ENCODE measurements around the gene MEN1. TPM values are rescaled to one million over a fixed set of nuclear protein-coding genes. Genes with fewer than 3 reads are reported as not detected.
A peak's percentile ranks its signal among the peaks of the same experiment; 100 is the strongest.

Gene MEN1
- total and polyA plus RNA-seq, 8 donors = 8.7 to 25.3 (median 13.5) TPM

DNA sequence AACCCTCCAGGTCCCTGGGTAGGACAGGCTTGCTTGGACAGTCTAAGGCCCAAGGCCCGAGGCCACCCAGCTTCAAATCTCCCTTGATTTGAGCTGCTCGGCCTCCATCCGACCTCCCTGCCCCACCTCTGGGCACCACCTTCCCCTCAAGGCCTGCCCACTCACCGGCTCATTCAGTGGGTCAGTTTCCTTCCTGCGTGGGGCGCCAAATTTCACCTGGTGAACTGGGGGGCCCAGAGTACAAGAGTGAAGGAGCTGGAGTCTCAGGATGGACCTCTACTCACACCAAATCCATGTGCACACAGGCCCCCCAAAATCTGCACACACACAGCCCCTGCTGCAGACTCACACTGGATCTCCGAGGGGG is 11.1 kb downstream of the MEN1 start:
- DNase-seq (peak in 2 of 6 donors; percentile 12 to 30), FAIRE-seq (no peak), ATAC-seq (no peak)
- intact Hi-C loops (cut with DNase I) = loop anchor here in 1 of 3 donors (10.0 kb wide), 1 partner anchor 96 kb away; no protein-coding TSS in a partner anchor
- H3K4me3 ChIP-seq = no peak overlapping the region
- no peaks in the 10 kb centered on the region for H3K27me3 ChIP-seq
- H3K9me3 ChIP-seq = no peaks in the 10 kb centered on the region
- peaks cover 6 to 11% (median 6%) of the 10 kb centered on the region in 3 donors for H3K4me1 ChIP-seq
- H3K36me3 ChIP-seq = no peaks in the 10 kb centered on the region
- TF ChIP-seq, protein P1, sequence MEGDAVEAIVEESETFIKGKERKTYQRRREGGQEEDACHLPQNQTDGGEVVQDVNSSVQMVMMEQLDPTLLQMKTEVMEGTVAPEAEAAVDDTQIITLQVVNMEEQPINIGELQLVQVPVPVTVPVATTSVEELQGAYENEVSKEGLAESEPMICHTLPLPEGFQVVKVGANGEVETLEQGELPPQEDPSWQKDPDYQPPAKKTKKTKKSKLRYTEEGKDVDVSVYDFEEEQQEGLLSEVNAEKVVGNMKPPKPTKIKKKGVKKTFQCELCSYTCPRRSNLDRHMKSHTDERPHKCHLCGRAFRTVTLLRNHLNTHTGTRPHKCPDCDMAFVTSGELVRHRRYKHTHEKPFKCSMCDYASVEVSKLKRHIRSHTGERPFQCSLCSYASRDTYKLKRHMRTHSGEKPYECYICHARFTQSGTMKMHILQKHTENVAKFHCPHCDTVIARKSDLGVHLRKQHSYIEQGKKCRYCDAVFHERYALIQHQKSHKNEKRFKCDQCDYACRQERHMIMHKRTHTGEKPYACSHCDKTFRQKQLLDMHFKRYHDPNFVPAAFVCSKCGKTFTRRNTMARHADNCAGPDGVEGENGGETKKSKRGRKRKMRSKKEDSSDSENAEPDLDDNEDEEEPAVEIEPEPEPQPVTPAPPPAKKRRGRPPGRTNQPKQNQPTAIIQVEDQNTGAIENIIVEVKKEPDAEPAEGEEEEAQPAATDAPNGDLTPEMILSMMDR (IDR thresholded peaks at IDR 0.05) = no peak
- H3K27ac ChIP-seq = no peak overlapping the region
- 82 to 85% methylated on average over 7 of the region's 7 CpGs for WGBS, 2 donors

DNA sequence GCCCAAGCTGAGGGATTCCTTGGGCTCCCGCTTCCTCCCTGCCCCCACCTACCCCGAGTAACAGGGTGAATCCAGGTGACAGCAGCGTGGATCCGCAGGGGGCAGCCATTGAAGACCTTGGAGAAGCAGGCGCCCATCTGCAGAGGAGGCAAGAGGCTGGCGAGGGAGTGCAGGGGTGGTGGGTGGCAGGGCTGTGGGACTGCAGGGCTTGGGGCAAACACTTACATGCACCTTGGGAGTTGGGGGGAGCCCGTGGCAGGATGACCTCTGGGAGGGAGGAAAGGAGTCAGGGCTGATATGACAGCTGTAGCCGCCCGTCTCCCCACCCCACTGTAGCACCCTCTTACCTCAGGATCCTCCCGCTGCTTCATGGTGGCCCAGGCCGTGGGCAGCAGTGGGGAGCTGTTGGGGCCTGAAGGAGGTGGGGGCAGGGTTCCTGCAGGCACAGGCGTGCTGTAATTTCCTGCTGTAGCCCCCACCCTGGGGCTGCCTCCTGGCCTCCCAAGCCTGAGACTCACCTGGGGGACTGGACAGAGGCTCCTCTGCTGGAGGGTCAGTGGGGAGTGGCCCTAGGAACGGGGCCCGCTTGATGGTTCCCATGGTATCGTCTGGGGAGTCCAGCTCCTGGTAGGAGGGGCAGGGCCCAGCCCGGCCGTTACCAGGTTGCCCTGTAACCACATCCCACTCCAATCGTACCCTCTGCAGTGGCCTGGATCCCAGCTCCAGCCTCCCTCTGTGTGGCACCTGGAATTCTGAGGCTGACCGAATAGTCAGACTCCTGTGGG is 13.4 kb downstream of the MEN1 start:
- H3K4me3 ChIP-seq = no peak overlapping the region
- no peak for ATAC-seq
- peak in 3 of 6 donors; percentile 29 to 60 (median 50) for DNase-seq
- FAIRE-seq = no peak
- TF ChIP-seq, protein P1 (IDR thresholded peaks at IDR 0.05) = no peak
- no peak overlapping the region for H3K27ac ChIP-seq
- intact Hi-C loops (cut with DNase I) = loop anchor here in 1 of 3 donors (10.0 kb wide), 1 partner anchor 98 kb away; no protein-coding TSS in a partner anchor
- H3K4me1 ChIP-seq = no peaks in the 10 kb centered on the region
- no peaks in the 10 kb centered on the region for H3K9me3 ChIP-seq
- no peaks in the 10 kb centered on the region for H3K36me3 ChIP-seq
- no peaks in the 10 kb centered on the region for H3K27me3 ChIP-seq
- WGBS, 2 donors = 89 to 91% methylated on average over 19 of the region's 19 CpGs

DNA sequence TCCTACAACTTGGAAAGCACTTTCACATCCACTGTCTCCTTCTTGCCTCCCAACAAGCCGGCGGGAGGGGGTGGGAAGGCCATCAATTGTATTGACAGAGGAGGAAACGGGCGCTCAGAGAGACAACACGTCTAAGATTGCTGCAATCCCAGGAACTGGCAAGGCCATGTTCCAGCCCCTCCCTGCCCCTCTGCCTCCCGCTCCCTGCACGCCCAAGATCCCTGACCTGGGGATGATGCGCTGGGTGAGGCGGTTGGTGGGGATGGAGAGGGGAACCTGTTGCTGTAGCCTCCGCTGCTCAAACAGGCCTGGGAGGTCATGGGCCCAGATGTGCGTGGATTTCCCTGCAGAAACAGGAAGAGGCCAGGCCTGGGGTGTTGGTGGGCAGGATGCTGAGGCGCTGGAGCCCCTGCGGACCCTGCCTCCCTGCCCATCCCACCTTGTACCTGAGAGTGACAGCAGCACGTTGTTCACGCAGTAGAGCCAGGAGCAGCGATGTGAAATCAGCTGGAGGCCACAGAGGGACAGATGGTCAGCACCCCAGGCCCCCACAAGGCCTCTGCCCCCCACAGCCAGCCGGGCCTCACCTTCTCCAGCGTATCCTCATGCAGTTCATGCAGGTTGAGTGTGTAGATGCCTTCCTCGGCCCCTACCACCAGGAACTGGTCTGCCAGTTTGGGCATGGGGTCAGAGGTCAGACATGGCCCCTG is 14.1 kb downstream of the MEN1 start:
- no peak overlapping the region for H3K27ac ChIP-seq
- intact Hi-C loops (cut with DNase I) = loop anchor here in 1 of 3 donors (10.0 kb wide), 1 partner anchor 99 kb away; no protein-coding TSS in a partner anchor
- DNase-seq = peak in 2 of 6 donors; percentile 12 to 54

DNA sequence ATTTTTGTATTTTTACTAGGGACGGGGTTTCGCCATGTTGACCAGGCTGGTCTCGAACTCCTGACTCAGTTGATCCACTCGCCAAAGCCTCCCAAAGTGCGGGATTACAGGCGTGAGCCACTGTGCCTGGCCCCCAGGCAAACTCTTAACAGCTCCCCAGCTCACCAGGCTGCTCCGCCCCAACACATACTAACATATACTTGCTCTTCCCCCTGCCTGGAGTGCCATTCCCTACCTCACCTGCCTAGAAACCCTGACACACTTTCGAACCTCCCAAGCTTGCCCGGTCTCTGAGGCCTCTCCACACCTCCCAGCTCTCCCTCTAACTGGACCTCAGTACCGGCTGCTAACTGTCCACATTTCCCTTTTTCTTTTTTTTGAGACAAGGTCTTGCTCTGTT is 15.8 kb downstream of the MEN1 start:
- WGBS, 2 donors = 91 to 97% methylated on average over 10 of the region's 10 CpGs
- Histone ChIP-seq H3K4me1 (no peaks in the 10 kb centered on the region), H3K4me3 (no peak overlapping the region), H3K27ac (no peak overlapping the region), H3K27me3 (no peaks in the 10 kb centered on the region), H3K36me3 (no peaks in the 10 kb centered on the region), H3K9me3 (no peaks in the 10 kb centered on the region)
- DNase-seq = peak in 1 of 6 donors; percentile 10
- intact Hi-C loops (cut with DNase I) = loop anchor here in 1 of 3 donors (10.0 kb wide), 1 partner anchor 100 kb away; no protein-coding TSS in a partner anchor
- ATAC-seq = no peak
- TF ChIP-seq, protein P1 (IDR thresholded peaks at IDR 0.05) = no peak
- no peak for FAIRE-seq

More for the DNA sequence above, 14.1 kb downstream of the MEN1 start:
- ATAC-seq (no peak), FAIRE-seq (no peak)
- H3K27me3 ChIP-seq = no peaks in the 10 kb centered on the region
- H3K4me3 ChIP-seq = no peak overlapping the region
- no peaks in the 10 kb centered on the region for H3K4me1 ChIP-seq
- H3K36me3 ChIP-seq = no peaks in the 10 kb centered on the region
- TF ChIP-seq, protein P1 (IDR thresholded peaks at IDR 0.05) = no peak
- H3K9me3 ChIP-seq = no peaks in the 10 kb centered on the region
- 86 to 88% methylated on average over 19 of the region's 19 CpGs for WGBS, 2 donors
